Prostate gland (tissue), 2 donors: ENCODE results near the gene CNST.

ENCODE experiments used
- CTCF ChIP-seq, 4 experiments: fragments of 200-600 bp in 2 of 4; fragments of 450-650 bp in 2 of 4; sonication (generic) in 2 of 4; IDR thresholded peaks; 1 replicate in 3 of 4; 2 replicates in 1 of 4; pipeline ENCODE4 v1.5.1; 2016 to 2019; ENCODE audit warnings: antibody characterized with exemption in 4 of 4, mild to moderate bottlenecking in 2 of 4, moderate library complexity in 2 of 4
- POLR2A ChIP-seq: fragments of 450-650 bp; IDR thresholded peaks from one replicate; pipeline ENCODE4 v1.6.1; 2016; ENCODE audit warnings: antibody characterized with exemption, mild to moderate bottlenecking
- POLR2AphosphoS5 ChIP-seq: sonication (generic); formaldehyde crosslinking; IDR thresholded peaks from one replicate; pipeline ENCODE4 v1.6.1; 2017; ENCODE audit warnings: antibody characterized with exemption

GRCh38 chr1:246572785-246573184, 6.5 kb downstream of the CNST start:
- TF ChIP-seq CTCF (IDR thresholded peaks at IDR 0.05) (no peak), POLR2A (no peak), POLR2AphosphoS5 (no peak)
